HepG2 (cell line): ENCODE measurements around the gene CFAP90. TPM values are rescaled to one million over a fixed set of nuclear protein-coding genes. Genes with fewer than 3 reads are reported as not detected.
A peak's percentile ranks its signal among the peaks of the same experiment; 100 is the strongest.

Source experiments
- GATA4 ChIP-seq: sonication (generic); IDR thresholded peaks from 2 replicates; pipeline ENCODE4 v1.6.1; 2016; ENCODE audit warnings: antibody characterized with exemption, low read depth, borderline replicate concordance
- HMG20B ChIP-seq: conservative IDR thresholded peaks from 2 replicates; pipeline ENCODE4 v1.6.1; 2016; ENCODE audit warnings: missing genetic modification reagents, missing compliant biosample characterization
- HNRNPH1 ChIP-seq: fragments of 200-400 bp; formaldehyde crosslinking; optimal IDR thresholded peaks from 2 replicates; pipeline ENCODE3; 2017; ENCODE audit warnings: mild to moderate bottlenecking, low read depth, low read length
- KDM2A ChIP-seq: sonication (generic); formaldehyde crosslinking; IDR thresholded peaks from 2 replicates; pipeline ENCODE4 v1.4.0; 2020; ENCODE audit warnings: low read depth, missing genetic modification reagents, borderline replicate concordance
- KLF12 ChIP-seq: sonication (generic); formaldehyde crosslinking; IDR thresholded peaks from 2 replicates; pipeline ENCODE4 v1.4.0; 2020; ENCODE audit warnings: missing genetic modification reagents, borderline replicate concordance
- NR2F1 ChIP-seq, 2 experiments: fragments of 450-650 bp in 1 of 2; formaldehyde crosslinking in 1 of 2; IDR thresholded peaks; 2 replicates each; pipeline versions ENCODE4 v1.5.0 to v1.6.1; 2016 to 2020; ENCODE audit warnings: mild to moderate bottlenecking in 1 of 2, missing compliant biosample characterization in 1 of 2, missing genetic modification reagents in 1 of 2, moderate library complexity in 1 of 2
- REXO4 ChIP-seq: sonication (generic); formaldehyde crosslinking; IDR thresholded peaks from 2 replicates; pipeline ENCODE4 v1.8.0; 2022; ENCODE audit warnings: missing genetic modification reagents, mild to moderate bottlenecking, borderline replicate concordance
- SMAD3 ChIP-seq: sonication (generic); formaldehyde crosslinking; IDR thresholded peaks from 2 replicates; pipeline ENCODE4 v1.4.0; 2020; ENCODE audit warnings: missing genetic modification reagents
- SP5 ChIP-seq: IDR thresholded peaks from 2 replicates; pipeline ENCODE4 v1.6.1; 2016; ENCODE audit warnings: low read depth, borderline replicate concordance
- ZFP62 ChIP-seq: sonication (generic); formaldehyde crosslinking; IDR thresholded peaks from 2 replicates; pipeline ENCODE4 v1.4.0; 2020; ENCODE audit warnings: missing genetic modification reagents
- ZNF12 ChIP-seq: sonication (generic); formaldehyde crosslinking; IDR thresholded peaks from 2 replicates; pipeline ENCODE4 v1.5.0; 2020; ENCODE audit warnings: missing genetic modification reagents
- ZNF224 ChIP-seq: sonication (generic); formaldehyde crosslinking; IDR thresholded peaks from 2 replicates; pipeline ENCODE4 v1.5.0; 2020; ENCODE audit warnings: mild to moderate bottlenecking, missing genetic modification reagents
- ZNF350 ChIP-seq: sonication (generic); formaldehyde crosslinking; IDR thresholded peaks from 2 replicates; pipeline ENCODE4 v1.4.0; 2020; ENCODE audit warnings: mild to moderate bottlenecking, low read depth, missing genetic modification reagents, borderline replicate concordance
- ZNF703 ChIP-seq: sonication (generic); formaldehyde crosslinking; IDR thresholded peaks from 2 replicates; pipeline ENCODE4 v1.5.1; 2020; ENCODE audit warnings: missing genetic modification reagents, mild to moderate bottlenecking, moderate library complexity, borderline replicate concordance
- ZNF772 ChIP-seq: sonication (generic); formaldehyde crosslinking; IDR thresholded peaks from 2 replicates; pipeline ENCODE4 v1.5.0; 2020; ENCODE audit warnings: mild to moderate bottlenecking, missing genetic modification reagents
- ZNF775 ChIP-seq: sonication (generic); formaldehyde crosslinking; IDR thresholded peaks from 2 replicates; pipeline ENCODE4 v1.4.0; 2020; ENCODE audit warnings: missing genetic modification reagents, mild to moderate bottlenecking, moderate library complexity, borderline replicate concordance
- polyA plus RNA-seq, 8 experiments: library from polyadenylated mRNA; depleted of rRNA in 3 of 8; stranded (reverse) in 7 of 8; unstranded in 1 of 8; fragments of >200 nt; fragmentation: Illumina TruSeq in 4 of 8; extraction: Trizol in 4 of 8; gene quantifications; 2 replicates each; pipeline versions ENCODE4 v1.2.1 to v1.2.3, GENCODE V29; 2011 to 2016; ENCODE audit warnings: low read depth in 4 of 8, missing spikeins in 1 of 8, mixed read lengths in 1 of 8; ENCODE audit not compliant: insufficient read depth in 1 of 8
- total RNA-seq, 5 experiments: library from RNA; depleted of rRNA; stranded (reverse); fragments of >200 nt; fragmentation: Illumina TruSeq; extraction: Trizol; gene quantifications; 2 replicates each; pipeline ENCODE4 v1.2.3, GENCODE V29; 2016; ENCODE audit warnings: low read depth in 1 of 5
- TF ChIP-seq, protein P1 (sequence below), 2 experiments: sonication (generic) in 1 of 2; formaldehyde crosslinking in 1 of 2; IDR thresholded peaks; 2 replicates each; pipeline versions ENCODE4 v1.4.0 to v1.6.1; 2016 to 2020; ENCODE audit warnings: borderline replicate concordance in 1 of 2, low read depth in 1 of 2, mild to moderate bottlenecking in 1 of 2, missing genetic modification reagents in 1 of 2
- TF ChIP-seq, protein P2 (sequence below): IDR thresholded peaks from 2 replicates; pipeline ENCODE4 v1.6.1; 2018; ENCODE audit warnings: missing genetic modification reagents, mild to moderate bottlenecking, missing compliant biosample characterization
- TF ChIP-seq, protein P3 (sequence below): sonication (generic); formaldehyde crosslinking; IDR thresholded peaks from 2 replicates; pipeline ENCODE4 v1.4.0; 2020; ENCODE audit warnings: missing genetic modification reagents, low read depth, mild to moderate bottlenecking, borderline replicate concordance
- TF ChIP-seq, protein P4 (sequence below): sonication (generic); formaldehyde crosslinking; conservative IDR thresholded peaks from 2 replicates; pipeline ENCODE4 v1.4.0; 2020; ENCODE audit warnings: missing genetic modification reagents

The CFAP90 gene
- total and polyA plus RNA-seq, 2 of the 13 experiments (the other 11 are each of a cell fraction or from before 2014, with no cell fraction given), result 0.11 TPM; not detected in 1

DNA sequence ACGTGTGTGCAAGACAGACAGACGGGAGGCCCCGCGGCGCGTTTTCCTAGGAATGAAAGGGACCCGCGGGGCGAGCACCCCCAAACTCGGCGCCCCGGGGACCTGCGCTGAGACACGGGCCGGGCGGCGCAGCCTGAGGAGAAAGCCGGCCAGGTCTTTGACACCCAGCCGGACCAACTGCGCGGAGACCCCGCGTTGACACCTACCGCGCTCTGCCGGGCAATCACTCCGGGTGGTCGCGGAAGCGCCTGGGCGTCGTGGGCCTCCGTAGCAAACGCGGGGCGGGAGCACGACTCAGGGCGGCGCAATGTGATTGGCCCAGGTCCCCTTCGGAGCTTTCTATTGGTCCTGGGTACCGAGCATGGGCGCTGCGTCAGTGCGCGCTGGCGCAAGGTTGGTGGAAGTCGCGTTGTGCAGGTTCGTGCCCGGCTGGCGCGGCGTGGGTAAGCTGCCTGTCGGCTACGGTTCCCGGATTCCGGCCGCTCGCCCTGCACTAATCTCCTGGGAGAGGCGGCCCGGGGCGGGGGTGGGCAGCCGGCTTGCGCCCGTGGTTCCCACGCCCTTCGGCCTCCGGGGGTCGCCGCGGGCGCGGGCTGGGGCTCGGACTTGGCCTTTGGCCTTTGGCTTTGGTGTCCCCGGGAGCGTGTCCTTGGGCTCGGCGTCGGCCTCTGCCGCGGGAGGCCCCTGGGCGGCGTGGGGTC lies 18.0 kb upstream of the CFAP90 start, which contains the start of the genes FASTKD3 and MTRR (continued):
- TF ChIP-seq ZNF224, result no peak
- TF ChIP-seq, protein P1, sequence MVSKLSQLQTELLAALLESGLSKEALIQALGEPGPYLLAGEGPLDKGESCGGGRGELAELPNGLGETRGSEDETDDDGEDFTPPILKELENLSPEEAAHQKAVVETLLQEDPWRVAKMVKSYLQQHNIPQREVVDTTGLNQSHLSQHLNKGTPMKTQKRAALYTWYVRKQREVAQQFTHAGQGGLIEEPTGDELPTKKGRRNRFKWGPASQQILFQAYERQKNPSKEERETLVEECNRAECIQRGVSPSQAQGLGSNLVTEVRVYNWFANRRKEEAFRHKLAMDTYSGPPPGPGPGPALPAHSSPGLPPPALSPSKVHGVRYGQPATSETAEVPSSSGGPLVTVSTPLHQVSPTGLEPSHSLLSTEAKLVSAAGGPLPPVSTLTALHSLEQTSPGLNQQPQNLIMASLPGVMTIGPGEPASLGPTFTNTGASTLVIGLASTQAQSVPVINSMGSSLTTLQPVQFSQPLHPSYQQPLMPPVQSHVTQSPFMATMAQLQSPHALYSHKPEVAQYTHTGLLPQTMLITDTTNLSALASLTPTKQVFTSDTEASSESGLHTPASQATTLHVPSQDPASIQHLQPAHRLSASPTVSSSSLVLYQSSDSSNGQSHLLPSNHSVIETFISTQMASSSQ (IDR thresholded peaks at IDR 0.05; ENCODE audit: low read depth), result no peak
- TF ChIP-seq, protein P1 (CRISPR knock-in tag; IDR thresholded peaks at IDR 0.05; ENCODE audit: borderline replicate concordance), result peak; percentile 21; the same call in 1 of the 2 replicates
- no peak for TF ChIP-seq ZNF12 (CRISPR knock-in tag)
- no peak for TF ChIP-seq REXO4 (CRISPR knock-in tag)
- no peak; the same call in 1 of the 2 replicates for TF ChIP-seq HMG20B (CRISPR knock-in tag)
- TF ChIP-seq KLF12 (CRISPR knock-in tag), result no peak
- TF ChIP-seq, protein P2, sequence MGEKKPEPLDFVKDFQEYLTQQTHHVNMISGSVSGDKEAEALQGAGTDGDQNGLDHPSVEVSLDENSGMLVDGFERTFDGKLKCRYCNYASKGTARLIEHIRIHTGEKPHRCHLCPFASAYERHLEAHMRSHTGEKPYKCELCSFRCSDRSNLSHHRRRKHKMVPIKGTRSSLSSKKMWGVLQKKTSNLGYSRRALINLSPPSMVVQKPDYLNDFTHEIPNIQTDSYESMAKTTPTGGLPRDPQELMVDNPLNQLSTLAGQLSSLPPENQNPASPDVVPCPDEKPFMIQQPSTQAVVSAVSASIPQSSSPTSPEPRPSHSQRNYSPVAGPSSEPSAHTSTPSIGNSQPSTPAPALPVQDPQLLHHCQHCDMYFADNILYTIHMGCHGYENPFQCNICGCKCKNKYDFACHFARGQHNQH, result 0 out of 2 replicates have a peak, but pooled peaks have one; percentile 5
- TF ChIP-seq SMAD3 (CRISPR knock-in tag), result no peak
- no peak for TF ChIP-seq ZNF703 (CRISPR knock-in tag)
- peak in 1 of 2 experiments; percentile 92; a peak in 2 of 4 replicates for TF ChIP-seq NR2F1 (CRISPR knock-in tag; IDR thresholded peaks at IDR 0.05)
- TF ChIP-seq ZNF350 (CRISPR knock-in tag), result no peak; the same call in 1 of the 2 replicates
- no peak for TF ChIP-seq ZFP62 (CRISPR knock-in tag)
- peak; percentile 89 for TF ChIP-seq KDM2A
- no peak for TF ChIP-seq ZNF772 (CRISPR knock-in tag)
- TF ChIP-seq GATA4, result peak; percentile 36; the same call in 1 of the 2 replicates
- TF ChIP-seq, protein P3, sequence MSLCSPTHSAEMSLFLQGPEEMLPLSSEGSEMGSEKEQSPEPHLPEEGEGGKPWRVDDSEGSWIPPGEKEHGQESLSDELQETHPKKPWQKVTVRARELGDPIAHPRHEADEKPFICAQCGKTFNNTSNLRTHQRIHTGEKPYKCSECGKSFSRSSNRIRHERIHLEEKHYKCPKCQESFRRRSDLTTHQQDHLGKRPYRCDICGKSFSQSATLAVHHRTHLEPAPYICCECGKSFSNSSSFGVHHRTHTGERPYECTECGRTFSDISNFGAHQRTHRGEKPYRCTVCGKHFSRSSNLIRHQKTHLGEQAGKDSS, result no peak; the same call in 1 of the 2 replicates
- TF ChIP-seq ZNF775 (CRISPR knock-in tag), result no peak
- TF ChIP-seq, protein P4, sequence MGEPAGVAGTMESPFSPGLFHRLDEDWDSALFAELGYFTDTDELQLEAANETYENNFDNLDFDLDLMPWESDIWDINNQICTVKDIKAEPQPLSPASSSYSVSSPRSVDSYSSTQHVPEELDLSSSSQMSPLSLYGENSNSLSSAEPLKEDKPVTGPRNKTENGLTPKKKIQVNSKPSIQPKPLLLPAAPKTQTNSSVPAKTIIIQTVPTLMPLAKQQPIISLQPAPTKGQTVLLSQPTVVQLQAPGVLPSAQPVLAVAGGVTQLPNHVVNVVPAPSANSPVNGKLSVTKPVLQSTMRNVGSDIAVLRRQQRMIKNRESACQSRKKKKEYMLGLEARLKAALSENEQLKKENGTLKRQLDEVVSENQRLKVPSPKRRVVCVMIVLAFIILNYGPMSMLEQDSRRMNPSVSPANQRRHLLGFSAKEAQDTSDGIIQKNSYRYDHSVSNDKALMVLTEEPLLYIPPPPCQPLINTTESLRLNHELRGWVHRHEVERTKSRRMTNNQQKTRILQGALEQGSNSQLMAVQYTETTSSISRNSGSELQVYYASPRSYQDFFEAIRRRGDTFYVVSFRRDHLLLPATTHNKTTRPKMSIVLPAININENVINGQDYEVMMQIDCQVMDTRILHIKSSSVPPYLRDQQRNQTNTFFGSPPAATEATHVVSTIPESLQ (CRISPR knock-in tag), result no peak
- no peak for TF ChIP-seq SP5 (CRISPR knock-in tag)
- TF ChIP-seq HNRNPH1, result no peak
